SH-SY5Y (cell line): ENCODE data around the gene MFAP3.
A peak's percentile ranks its signal among the peaks of the same experiment; 100 is the strongest.

Experiments
- GATA2 ChIP-seq: IDR thresholded peaks from 2 replicates; pipeline ENCODE4 v1.6.1; 2011; ENCODE audit warnings: mild to moderate bottlenecking, low read depth, low read length
- GATA3 ChIP-seq: IDR thresholded peaks from 2 replicates; pipeline ENCODE4 v1.6.1; 2011; ENCODE audit warnings: low read depth, mild to moderate bottlenecking, low read length, moderate library complexity

The MFAP3 gene

GRCh38 chr5:154038707-154039457, at the start of gene MFAP3, which contains the start of gene FAM114A2:
MFAP3 (plus strand) TSS chr5:154038967; CDS start chr5:154049723, 10,756 bp downstream.
FAM114A2 (minus strand) TSS chr5:154038910; CDS start chr5:154034953, 3,957 bp downstream.
- TF ChIP-seq GATA3 (no peak), GATA2 (no peak)

GRCh38 chr5:153991168-153991567, 47.6 kb upstream of the MFAP3 start:
- no peak for TF ChIP-seq GATA2
- no peak for TF ChIP-seq GATA3

GRCh38 chr5:153998010-153998409, 40.8 kb upstream of the MFAP3 start:
- TF ChIP-seq GATA2, result no peak
- TF ChIP-seq GATA3, result no peak

DNA sequence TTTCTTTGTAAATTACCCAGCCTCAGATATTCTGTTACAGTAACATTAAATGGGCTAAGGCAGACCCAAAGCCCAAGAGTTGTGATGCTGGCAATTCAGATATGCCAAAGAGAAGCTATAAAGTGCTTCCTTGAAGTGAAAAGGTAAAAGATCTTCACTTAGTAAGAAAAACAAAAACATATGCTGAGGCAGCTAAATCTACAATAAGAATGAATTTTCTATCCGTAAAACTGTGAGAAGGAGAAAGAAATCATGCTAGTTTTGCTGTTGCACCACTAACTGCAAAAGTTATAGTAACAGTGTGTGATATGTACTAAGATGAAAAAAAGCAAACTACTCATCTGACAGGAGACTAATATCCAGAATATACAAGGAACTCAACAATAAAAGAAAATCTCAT, 40.0 kb upstream of the MFAP3 start:
- TF ChIP-seq GATA2 (no peak), GATA3 (no peak)

GRCh38 chr5:153999995-154000394, 38.8 kb upstream of the MFAP3 start:
- TF ChIP-seq GATA3 (no peak), GATA2 (no peak)

DNA sequence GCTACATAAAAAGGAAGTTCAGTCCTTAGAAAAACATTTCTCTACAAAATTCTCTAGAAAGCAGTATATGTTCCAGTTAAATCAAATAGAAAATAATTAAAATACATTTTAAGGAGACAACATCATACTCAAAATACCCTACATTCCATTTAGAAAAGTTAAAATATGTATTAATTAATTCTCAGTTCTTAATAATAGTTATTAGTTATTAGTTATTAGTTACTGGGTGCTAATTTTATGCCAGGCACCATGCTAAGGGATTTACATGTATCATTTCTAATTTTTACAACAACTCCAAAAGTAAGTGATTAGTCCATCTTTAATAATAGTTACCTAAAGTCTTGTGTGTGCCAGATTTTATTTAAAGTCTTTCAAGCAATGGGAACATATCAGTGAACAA, 38.1 kb upstream of the MFAP3 start:
- TF ChIP-seq GATA3 (no peak), GATA2 (no peak)

DNA sequence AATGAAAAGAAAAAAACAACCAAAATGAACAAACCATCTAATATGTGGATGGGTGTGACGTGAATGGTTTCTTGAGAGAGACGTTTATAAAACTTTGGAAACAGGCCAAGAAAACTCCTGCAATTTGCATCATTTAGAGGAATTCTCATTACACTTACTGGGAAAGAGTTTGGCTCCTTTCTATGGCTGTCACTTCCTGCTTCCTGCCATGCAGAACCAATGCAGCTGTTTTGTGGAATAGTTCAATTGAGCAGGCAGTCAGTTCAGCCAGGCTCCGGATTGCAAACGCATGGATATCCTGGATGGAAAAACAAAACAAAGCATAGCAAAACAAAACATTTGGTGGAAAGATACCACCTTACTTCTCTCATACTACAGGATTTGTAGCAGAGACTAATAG, 36.7 kb upstream of the MFAP3 start:
- no peak for TF ChIP-seq GATA2
- no peak for TF ChIP-seq GATA3

DNA sequence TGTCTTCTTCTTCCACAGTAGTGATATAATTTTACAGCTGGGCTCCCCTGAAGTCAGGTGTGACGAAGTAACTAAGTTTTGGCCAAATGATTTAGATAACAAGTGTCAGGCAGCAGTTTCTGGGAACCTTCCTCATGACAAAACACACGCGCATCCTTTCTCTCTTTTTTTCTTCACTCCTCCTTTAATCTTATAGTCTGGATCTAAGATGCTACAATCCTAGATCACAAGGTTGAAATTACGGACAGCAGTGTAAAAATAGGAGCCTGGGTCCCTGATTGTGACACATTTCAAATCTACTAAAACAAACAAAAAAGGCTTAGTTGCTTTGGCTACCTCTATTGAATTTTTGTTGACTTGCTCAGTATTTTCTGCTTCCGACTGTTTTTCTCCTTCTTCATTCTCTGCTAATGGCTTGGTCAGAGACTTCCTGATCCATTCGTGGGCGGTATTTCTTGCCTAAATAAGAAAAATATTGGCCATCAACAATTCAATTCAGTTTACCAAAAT, 36.2 kb upstream of the MFAP3 start:
- TF ChIP-seq GATA3, result no peak
- no peak for TF ChIP-seq GATA2

DNA sequence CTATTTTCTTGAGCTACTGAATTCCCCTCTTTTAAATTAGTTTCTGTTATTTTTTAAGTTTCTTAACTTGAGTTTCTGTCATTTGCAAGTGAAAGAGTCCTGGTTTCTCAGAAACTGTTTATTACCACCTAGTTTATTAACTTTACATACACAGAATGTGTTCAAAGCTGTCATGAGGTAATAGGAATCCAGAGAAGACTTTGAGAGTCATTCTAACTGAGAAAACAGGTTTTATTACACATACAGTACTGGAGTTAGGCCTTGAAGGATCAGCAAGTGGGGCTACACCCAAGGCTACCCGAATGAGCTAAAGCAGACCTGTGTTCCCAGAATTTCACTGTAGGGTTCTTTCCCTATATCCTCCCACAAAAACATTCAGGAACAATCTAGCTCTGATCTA, 33.1 kb upstream of the MFAP3 start:
- TF ChIP-seq GATA2 (no peak), GATA3 (no peak)

GRCh38 chr5:154010660-154011059, 28.1 kb upstream of the MFAP3 start:
- TF ChIP-seq GATA2 (no peak), GATA3 (no peak)

DNA sequence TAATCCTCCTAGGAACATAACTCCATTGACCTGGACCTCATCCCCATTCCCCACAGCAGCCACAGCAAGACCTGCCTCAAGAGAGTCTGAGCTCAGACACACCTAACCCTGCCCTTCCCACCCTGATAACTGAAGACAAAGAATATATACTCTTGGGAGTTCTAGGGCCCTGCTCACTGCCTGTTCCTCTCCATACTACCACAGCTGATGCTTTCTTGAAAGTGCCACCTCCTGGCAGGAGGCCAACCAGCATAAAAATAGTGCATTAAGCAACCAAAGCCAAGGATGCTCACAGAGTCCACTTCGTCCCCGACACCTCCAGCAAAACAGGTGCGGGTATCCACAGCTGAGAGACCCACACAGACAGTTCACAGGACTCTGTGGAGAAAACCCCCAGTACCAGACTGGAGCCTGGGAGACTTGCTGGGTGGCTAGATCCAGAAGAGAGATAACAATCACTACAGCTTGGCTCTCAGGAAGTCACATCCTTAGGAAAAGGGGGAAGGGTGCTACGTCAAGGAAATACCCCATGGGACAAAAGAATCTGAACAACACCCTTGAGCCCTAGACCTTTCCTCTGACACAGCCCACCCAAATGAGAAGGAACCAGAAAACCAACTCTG, 23.6 kb upstream of the MFAP3 start:
- TF ChIP-seq GATA2, result peak; percentile 35; the same call in 1 of the 2 replicates
- no peak for TF ChIP-seq GATA3

DNA sequence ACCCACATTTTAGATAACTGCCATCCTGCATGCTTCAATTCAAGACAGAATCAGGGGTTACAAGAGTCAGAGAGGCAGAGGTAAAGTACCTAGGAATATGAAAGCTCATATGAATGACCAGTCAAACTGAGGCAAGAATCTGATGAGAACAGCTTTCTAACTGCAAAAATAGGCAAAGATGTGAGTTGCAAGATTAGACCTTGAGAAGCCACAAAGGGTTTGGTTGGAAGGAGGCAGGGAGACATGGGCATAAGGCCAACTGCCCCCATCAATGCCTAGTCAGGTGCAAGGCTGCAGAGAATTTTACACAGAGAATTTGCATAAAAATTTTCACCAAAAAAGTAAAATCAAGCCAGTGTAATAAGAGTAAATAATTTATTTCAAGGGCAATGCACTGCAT, 12.8 kb upstream of the MFAP3 start:
- no peak for TF ChIP-seq GATA3
- no peak for TF ChIP-seq GATA2

- no peak for TF ChIP-seq GATA3
- TF ChIP-seq GATA2, result no peak
These were observed 6.8 kb upstream of the MFAP3 start for GRCh38 chr5:154031937-154032489.

GRCh38 chr5:154034944-154035343, 3.8 kb upstream of the MFAP3 start:
- TF ChIP-seq GATA3, result no peak
- TF ChIP-seq GATA2, result no peak
